ENCODE results near the gene ZIC4.

ZIC4 gene

GRCh38 chr3:147400999-147401398 lies 5.3 kb downstream of the ZIC4 start:
- H3K9me3 ChIP-seq (ENCODE audit: insufficient read depth, low read length), result no peaks in the 10 kb centered on the region
- no peaks in the 10 kb centered on the region for H3K36me3 ChIP-seq (replicated peaks; ENCODE audit: low read depth, low read length)
- H3K9ac ChIP-seq (ENCODE audit: low read length), result no peak overlapping the region
- H4K20me1 ChIP-seq (ENCODE audit: insufficient read depth, low read length), result no peaks in the 10 kb centered on the region
- H2AFZ ChIP-seq (ENCODE audit: low read depth, low read length), result no peak overlapping the region
- no peak overlapping the region for H3K4me2 ChIP-seq (ENCODE audit: low read length)
- no peaks in the 10 kb centered on the region for H3K27me3 ChIP-seq (ENCODE audit: low read depth, low read length)
- TF ChIP-seq CTCF (IDR thresholded peaks at IDR 0.05; ENCODE audit: low read depth, low read length) (no peak), EZH2phosphoT487 (IDR thresholded peaks at IDR 0.05; ENCODE audit: low read depth) (no peak)
- no peak overlapping the region for H3K4me3 ChIP-seq (ENCODE audit: low read length)
- no peaks in the 10 kb centered on the region for H3K4me1 ChIP-seq (ENCODE audit: low read length)
- no peaks in the 10 kb centered on the region for H3K79me2 ChIP-seq (ENCODE audit: low read length)
- H3K27ac ChIP-seq (ENCODE audit: low read length), result no peak overlapping the region

GRCh38 chr3:147400111-147400510 lies 6.2 kb downstream of the ZIC4 start:
- TF ChIP-seq EZH2phosphoT487 (IDR thresholded peaks at IDR 0.05; ENCODE audit: low read depth) (no peak), CTCF (IDR thresholded peaks at IDR 0.05; ENCODE audit: low read depth, low read length) (no peak)
- Histone ChIP-seq H3K4me1 (ENCODE audit: low read length) (no peaks in the 10 kb centered on the region), H3K4me2 (ENCODE audit: low read length) (no peak overlapping the region), H3K79me2 (ENCODE audit: low read length) (no peaks in the 10 kb centered on the region), H3K36me3 (replicated peaks; ENCODE audit: low read depth, low read length) (no peaks in the 10 kb centered on the region), H3K9ac (ENCODE audit: low read length) (no peak overlapping the region), H3K27ac (ENCODE audit: low read length) (no peak overlapping the region), H4K20me1 (ENCODE audit: insufficient read depth, low read length) (no peaks in the 10 kb centered on the region), H3K27me3 (ENCODE audit: low read depth, low read length) (no peaks in the 10 kb centered on the region), H3K4me3 (ENCODE audit: low read length) (no peak overlapping the region), H3K9me3 (ENCODE audit: insufficient read depth, low read length) (no peaks in the 10 kb centered on the region), H2AFZ (ENCODE audit: low read depth, low read length) (no peak overlapping the region)

DNA sequence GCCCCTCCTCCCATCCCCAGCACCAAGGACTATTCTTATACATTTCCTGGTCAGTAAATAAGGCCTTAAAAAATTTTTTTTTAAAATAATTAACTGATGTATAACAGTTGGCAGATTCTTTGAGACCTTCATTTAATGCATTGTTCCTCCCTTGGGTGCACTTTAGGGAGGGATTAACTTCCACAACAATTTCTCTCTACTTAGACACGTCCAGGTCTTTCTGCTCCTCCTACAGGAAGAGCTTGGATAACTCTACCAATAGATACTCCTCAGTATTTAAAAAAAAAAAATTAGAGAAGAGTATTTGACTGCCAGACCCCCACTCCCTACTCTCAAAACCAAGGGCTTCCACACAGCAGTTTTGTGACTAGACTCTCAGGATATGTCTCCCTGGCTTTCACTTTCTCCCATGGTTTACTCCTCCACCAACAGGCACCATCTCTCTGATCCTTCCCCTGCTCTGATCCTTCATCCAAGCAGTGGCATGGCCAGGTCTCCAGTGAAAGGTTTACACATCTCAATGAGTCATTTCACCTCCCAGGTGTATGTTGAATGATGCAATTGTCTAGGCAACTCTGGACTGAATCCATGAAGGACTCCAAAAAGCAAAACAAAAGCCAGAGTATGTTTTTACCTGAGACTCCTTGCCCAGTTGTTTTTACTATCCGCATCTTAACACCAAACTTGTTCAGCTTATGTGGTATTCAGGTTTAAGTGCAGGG lies 7.4 kb downstream of the ZIC4 start:
- no peak for TF ChIP-seq EZH2phosphoT487 (IDR thresholded peaks at IDR 0.05; ENCODE audit: low read depth)
- TF ChIP-seq CTCF (IDR thresholded peaks at IDR 0.05; ENCODE audit: low read depth, low read length), result no peak
- Histone ChIP-seq H3K4me3 (ENCODE audit: low read length) (no peak overlapping the region), H3K27me3 (ENCODE audit: low read depth, low read length) (no peaks in the 10 kb centered on the region), H3K79me2 (ENCODE audit: low read length) (no peaks in the 10 kb centered on the region), H3K4me1 (ENCODE audit: low read length) (no peaks in the 10 kb centered on the region), H3K27ac (ENCODE audit: low read length) (no peak overlapping the region), H3K9me3 (ENCODE audit: insufficient read depth, low read length) (no peaks in the 10 kb centered on the region), H3K9ac (ENCODE audit: low read length) (no peak overlapping the region), H3K36me3 (replicated peaks; ENCODE audit: low read depth, low read length) (no peaks in the 10 kb centered on the region), H3K4me2 (ENCODE audit: low read length) (no peak overlapping the region), H4K20me1 (ENCODE audit: insufficient read depth, low read length) (no peaks in the 10 kb centered on the region), H2AFZ (ENCODE audit: low read depth, low read length) (no peak overlapping the region)

DNA sequence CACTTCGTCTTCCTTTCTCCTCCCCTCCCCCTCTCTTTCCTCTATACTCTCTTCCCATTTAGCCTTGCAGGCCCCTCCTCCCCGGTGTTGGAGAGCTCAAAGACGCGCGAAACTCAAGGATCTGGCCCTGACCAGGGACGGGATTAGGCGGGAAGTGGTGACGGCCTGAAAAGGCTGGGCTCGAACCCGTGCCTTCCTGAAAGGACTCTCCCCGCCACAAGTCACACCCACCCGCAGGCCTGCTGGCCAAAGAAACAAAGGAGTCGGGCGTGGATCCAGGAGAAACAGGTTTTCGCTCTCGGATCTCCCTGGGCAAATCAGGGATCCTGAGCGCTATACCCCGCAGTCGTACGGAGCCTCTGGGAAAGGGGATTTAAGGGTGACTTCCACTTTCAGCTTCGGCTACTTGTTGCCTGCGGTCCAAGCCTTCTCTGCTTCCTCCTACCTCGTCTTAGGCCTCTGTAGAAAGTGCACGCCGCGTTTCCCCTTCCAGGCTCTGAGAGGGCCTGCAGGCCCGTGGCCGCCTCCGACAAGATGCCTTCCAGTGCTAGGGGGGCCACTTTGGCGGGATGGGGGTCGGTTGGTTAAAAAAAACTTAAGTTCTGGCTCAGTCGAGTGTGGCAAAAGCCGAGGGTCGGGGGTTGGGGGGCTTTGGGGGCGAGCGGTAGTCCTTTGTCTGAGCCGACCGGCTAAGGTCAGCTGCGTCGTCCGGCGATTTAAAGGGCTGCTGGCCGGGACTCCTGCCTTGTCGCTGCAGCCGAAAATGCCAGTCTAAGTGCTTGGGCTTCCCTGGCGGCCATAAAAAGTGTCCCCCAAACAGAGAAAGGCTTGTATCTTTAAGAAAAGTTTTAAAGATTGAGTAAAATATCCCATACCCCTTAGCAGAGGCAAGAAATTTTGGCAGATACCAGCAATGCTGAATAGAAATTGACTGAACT lies 8.2 kb downstream of the ZIC4 start:
- TF ChIP-seq CTCF (IDR thresholded peaks at IDR 0.05; ENCODE audit: low read depth, low read length) (no peak), EZH2phosphoT487 (IDR thresholded peaks at IDR 0.05; ENCODE audit: low read depth) (no peak)
- Histone ChIP-seq H2AFZ (ENCODE audit: low read depth, low read length) (no peak overlapping the region), H4K20me1 (ENCODE audit: insufficient read depth, low read length) (no peaks in the 10 kb centered on the region), H3K4me1 (ENCODE audit: low read length) (no peaks in the 10 kb centered on the region), H3K79me2 (ENCODE audit: low read length) (no peaks in the 10 kb centered on the region), H3K4me2 (ENCODE audit: low read length) (no peak overlapping the region), H3K9ac (ENCODE audit: low read length) (no peak overlapping the region), H3K9me3 (ENCODE audit: insufficient read depth, low read length) (no peaks in the 10 kb centered on the region), H3K36me3 (replicated peaks; ENCODE audit: low read depth, low read length) (no peaks in the 10 kb centered on the region), H3K27me3 (ENCODE audit: low read depth, low read length) (no peaks in the 10 kb centered on the region), H3K27ac (ENCODE audit: low read length) (no peak overlapping the region), H3K4me3 (ENCODE audit: low read length) (no peak overlapping the region)

All from OCI-LY3 (cell line).